NCI-H2196 (cell line): ENCODE data around the gene SLC2A8.

Experiments
- DNase-seq: peaks from one replicate; lab custom pipeline; 2025; ENCODE audit not compliant: unreplicated experiment; lab: John Stamatoyannopoulos, UW

SLC2A8 gene

DNA sequence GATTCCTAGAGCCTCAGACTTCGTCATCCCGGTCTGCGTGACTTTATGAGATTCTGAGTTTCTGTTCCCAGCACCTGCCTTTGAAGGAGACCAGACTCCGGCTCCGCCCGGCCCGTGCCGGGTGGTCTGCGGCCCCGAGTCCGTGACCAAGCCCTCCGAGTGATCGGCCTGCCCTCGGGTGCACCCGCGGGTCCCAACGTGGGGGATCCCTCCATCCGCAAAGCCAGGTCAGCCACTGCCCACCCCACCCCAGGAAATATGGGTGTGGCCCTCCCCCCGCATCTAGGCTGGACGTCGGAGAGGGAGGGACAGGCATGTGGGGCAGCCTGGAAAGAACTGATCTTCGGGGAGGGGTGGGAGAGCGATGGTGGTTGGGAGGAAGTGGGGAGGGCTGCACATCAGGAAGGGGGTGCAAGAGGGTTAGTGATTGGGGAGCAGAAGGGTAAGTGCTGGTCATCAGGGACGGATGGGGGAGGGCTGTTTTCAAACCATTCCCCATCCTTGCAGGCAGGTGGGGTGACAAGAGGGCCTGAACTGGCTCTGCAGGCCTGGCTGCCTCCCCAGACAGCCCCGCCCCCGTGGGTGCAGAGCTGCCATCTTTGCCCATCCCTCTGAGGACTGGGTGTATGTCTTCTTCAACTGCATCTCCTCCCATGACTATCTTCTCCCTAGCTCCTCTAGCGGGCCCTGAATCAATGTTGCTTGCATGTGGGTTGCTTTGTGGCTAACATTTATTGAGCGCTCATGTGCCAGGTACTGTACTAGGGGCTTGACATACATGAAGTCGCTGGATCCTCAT, 55.1 kb downstream of the SLC2A8 start:
- DNase-seq = peak; percentile 69

- peak; percentile 61 for DNase-seq
Observed at GRCh38 chr9:127452691-127453090, 55.7 kb downstream of the SLC2A8 start.

DNA sequence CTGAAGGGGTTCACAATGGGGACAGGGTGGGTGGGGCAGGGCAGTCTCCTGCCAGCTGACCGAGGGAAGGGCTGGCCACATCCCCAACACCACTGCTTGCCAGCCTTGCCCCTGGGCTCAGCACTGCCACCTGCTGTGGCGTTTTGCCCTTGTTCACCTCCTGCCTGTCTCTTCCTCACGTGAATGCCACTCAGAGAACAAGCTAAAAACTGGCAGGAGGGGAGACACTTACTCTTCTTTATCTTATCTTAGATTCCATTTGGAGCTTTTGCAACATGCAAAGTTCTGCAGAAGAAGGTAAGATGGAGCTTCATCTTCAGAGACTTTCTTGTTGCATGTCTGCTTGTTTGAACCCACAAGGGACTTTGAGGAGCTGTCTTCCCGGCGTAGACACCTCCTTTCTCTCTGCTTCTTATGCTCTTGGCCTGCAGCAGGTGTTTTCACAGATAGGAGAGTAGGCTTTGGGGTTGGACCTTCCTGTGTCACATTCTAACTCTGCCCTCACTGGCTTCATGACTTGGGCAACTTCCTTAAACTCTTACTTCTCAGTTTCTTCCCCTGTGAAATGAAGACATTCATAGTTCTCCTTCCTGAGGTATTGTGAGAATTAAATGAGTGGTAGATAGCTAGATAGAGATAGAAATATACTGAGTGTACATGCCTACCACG, 58.5 kb downstream of the SLC2A8 start:
- DNase-seq = peak; percentile 19

DNA sequence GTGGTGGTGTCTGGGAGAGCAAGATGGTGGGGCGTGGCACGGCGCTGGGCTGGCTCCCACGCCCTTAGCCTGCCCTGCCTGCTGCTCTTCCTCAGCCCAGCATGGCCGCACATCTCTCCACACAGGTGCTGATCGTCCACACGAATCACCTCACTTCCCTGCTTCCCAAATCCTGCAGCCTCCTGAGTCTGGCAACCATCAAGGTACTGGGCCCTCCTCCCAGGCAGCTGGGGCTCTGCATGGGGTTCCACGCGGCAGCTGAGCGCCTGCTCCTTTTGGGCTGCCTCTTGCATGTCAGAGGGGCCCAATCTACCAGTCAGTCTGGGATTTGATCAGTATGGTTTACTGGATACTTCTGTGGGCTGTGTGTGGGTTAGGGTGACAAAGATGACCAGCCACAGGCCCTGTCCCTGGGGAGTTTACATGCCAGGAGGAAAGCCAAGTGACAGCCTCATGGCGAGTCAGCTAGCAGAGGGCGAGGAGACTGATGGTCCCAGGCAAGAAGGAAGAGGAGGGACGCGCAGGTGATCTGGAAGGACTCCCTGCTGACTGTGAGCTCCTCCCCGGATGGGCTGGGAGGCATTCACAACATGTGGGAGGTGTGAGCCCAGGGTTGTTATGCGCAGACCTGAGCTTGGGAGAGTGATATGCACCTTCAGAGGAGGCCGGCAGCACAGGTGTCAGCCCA, 60.4 kb downstream of the SLC2A8 start:
- no peak for DNase-seq
